ENCODE data around the gene IGFBP2. TPM values are rescaled to one million over a fixed set of nuclear protein-coding genes. Genes with fewer than 3 reads are reported as not detected.

IGFBP2 gene
- total and polyA plus RNA-seq, 2 of the 13 experiments (the other 11 are each of a cell fraction or from before 2014, with no cell fraction given), result 2.0 to 5.8 TPM

DNA sequence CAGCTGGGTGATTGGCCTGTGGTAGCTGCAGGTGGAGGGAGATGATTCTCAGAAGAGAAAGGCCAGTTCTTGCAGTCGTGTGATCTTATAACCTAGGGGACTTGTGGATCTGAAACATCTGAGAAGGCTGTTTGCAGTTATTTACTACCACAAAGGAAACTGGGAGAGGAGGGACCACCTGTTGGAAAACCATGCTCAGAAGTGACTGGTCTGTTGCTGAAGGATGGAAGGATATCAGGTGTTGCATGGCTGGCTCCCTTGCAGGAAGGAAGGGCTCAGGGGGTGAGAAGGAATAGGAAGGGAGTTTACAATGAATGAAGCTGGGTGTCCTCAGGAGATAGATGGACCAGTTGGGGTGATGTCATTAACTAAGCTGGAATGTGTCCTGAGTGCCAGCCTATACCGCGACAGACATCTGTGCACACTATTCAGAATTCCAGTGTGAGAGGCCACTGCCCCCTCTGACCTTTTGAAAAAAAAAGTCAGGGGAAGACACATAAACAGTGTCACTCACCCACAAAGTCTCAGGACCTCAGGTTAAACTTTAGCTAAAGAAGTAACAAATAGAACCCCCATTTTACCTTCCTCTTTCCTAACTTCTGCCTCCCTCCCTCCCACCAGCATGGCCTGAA is 17.5 kb downstream of the IGFBP2 start (continued):
- TF ChIP-seq, protein P1, sequence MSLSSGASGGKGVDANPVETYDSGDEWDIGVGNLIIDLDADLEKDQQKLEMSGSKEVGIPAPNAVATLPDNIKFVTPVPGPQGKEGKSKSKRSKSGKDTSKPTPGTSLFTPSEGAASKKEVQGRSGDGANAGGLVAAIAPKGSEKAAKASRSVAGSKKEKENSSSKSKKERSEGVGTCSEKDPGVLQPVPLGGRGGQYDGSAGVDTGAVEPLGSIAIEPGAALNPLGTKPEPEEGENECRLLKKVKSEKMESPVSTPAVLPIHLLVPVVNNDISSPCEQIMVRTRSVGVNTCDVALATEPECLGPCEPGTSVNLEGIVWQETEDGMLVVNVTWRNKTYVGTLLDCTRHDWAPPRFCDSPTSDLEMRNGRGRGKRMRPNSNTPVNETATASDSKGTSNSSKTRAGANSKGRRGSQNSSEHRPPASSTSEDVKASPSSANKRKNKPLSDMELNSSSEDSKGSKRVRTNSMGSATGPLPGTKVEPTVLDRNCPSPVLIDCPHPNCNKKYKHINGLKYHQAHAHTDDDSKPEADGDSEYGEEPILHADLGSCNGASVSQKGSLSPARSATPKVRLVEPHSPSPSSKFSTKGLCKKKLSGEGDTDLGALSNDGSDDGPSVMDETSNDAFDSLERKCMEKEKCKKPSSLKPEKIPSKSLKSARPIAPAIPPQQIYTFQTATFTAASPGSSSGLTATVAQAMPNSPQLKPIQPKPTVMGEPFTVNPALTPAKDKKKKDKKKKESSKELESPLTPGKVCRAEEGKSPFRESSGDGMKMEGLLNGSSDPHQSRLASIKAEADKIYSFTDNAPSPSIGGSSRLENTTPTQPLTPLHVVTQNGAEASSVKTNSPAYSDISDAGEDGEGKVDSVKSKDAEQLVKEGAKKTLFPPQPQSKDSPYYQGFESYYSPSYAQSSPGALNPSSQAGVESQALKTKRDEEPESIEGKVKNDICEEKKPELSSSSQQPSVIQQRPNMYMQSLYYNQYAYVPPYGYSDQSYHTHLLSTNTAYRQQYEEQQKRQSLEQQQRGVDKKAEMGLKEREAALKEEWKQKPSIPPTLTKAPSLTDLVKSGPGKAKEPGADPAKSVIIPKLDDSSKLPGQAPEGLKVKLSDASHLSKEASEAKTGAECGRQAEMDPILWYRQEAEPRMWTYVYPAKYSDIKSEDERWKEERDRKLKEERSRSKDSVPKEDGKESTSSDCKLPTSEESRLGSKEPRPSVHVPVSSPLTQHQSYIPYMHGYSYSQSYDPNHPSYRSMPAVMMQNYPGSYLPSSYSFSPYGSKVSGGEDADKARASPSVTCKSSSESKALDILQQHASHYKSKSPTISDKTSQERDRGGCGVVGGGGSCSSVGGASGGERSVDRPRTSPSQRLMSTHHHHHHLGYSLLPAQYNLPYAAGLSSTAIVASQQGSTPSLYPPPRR (CRISPR knock-in tag; IDR thresholded peaks at IDR 0.05; ENCODE audit: borderline replicate concordance), result no peak
- TF ChIP-seq ZFP1 (CRISPR knock-in tag; IDR thresholded peaks at IDR 0.05), result peak; percentile 41; the same call in 1 of the 2 replicates
- TF ChIP-seq NR2F6 (IDR thresholded peaks at IDR 0.05), result peak; percentile 95
- peak; percentile 93 for TF ChIP-seq NR2F6 (CRISPR knock-in tag; IDR thresholded peaks at IDR 0.05)
- TF ChIP-seq, protein P2, sequence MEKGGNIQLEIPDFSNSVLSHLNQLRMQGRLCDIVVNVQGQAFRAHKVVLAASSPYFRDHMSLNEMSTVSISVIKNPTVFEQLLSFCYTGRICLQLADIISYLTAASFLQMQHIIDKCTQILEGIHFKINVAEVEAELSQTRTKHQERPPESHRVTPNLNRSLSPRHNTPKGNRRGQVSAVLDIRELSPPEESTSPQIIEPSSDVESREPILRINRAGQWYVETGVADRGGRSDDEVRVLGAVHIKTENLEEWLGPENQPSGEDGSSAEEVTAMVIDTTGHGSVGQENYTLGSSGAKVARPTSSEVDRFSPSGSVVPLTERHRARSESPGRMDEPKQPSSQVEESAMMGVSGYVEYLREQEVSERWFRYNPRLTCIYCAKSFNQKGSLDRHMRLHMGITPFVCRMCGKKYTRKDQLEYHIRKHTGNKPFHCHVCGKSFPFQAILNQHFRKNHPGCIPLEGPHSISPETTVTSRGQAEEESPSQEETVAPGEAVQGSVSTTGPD (CRISPR knock-in tag; IDR thresholded peaks at IDR 0.05), result no peak
- TF ChIP-seq SOX5 (CRISPR knock-in tag; IDR thresholded peaks at IDR 0.05; ENCODE audit: borderline replicate concordance), result peak; percentile 56; the same call in 1 of the 2 replicates
- no peak for TF ChIP-seq ZNF235 (CRISPR knock-in tag; IDR thresholded peaks at IDR 0.05; ENCODE audit: borderline replicate concordance)
- no peak for TF ChIP-seq ZNF343 (CRISPR knock-in tag; IDR thresholded peaks at IDR 0.05)
- TF ChIP-seq, protein P3, sequence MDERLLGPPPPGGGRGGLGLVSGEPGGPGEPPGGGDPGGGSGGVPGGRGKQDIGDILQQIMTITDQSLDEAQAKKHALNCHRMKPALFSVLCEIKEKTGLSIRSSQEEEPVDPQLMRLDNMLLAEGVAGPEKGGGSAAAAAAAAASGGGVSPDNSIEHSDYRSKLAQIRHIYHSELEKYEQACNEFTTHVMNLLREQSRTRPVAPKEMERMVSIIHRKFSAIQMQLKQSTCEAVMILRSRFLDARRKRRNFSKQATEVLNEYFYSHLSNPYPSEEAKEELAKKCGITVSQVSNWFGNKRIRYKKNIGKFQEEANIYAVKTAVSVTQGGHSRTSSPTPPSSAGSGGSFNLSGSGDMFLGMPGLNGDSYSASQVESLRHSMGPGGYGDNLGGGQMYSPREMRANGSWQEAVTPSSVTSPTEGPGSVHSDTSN (CRISPR knock-in tag; IDR thresholded peaks at IDR 0.05), result peak; percentile 44; the same call in 1 of the 2 replicates
- no peak for TF ChIP-seq KDM5B (CRISPR knock-in tag; IDR thresholded peaks at IDR 0.05; ENCODE audit: borderline replicate concordance)
- TF ChIP-seq, protein P4, sequence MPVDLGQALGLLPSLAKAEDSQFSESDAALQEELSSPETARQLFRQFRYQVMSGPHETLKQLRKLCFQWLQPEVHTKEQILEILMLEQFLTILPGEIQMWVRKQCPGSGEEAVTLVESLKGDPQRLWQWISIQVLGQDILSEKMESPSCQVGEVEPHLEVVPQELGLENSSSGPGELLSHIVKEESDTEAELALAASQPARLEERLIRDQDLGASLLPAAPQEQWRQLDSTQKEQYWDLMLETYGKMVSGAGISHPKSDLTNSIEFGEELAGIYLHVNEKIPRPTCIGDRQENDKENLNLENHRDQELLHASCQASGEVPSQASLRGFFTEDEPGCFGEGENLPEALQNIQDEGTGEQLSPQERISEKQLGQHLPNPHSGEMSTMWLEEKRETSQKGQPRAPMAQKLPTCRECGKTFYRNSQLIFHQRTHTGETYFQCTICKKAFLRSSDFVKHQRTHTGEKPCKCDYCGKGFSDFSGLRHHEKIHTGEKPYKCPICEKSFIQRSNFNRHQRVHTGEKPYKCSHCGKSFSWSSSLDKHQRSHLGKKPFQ (CRISPR knock-in tag; IDR thresholded peaks at IDR 0.05; ENCODE audit: insufficient replicate concordance), result no peak
- TF ChIP-seq, protein P5, sequence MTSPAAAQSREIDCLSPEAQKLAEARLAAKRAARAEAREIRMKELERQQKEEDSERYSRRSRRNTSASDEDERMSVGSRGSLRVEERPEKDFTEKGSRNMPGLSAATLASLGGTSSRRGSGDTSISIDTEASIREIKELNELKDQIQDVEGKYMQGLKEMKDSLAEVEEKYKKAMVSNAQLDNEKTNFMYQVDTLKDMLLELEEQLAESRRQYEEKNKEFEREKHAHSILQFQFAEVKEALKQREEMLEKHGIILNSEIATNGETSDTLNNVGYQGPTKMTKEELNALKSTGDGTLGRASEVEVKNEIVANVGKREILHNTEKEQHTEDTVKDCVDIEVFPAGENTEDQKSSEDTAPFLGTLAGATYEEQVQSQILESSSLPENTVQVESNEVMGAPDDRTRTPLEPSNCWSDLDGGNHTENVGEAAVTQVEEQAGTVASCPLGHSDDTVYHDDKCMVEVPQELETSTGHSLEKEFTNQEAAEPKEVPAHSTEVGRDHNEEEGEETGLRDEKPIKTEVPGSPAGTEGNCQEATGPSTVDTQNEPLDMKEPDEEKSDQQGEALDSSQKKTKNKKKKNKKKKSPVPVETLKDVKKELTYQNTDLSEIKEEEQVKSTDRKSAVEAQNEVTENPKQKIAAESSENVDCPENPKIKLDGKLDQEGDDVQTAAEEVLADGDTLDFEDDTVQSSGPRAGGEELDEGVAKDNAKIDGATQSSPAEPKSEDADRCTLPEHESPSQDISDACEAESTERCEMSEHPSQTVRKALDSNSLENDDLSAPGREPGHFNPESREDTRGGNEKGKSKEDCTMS (CRISPR knock-in tag; conservative IDR thresholded peaks at IDR 0.05), result no peak
- no peak for TF ChIP-seq HHEX (CRISPR knock-in tag; IDR thresholded peaks at IDR 0.05)
- TF ChIP-seq, protein P6, sequence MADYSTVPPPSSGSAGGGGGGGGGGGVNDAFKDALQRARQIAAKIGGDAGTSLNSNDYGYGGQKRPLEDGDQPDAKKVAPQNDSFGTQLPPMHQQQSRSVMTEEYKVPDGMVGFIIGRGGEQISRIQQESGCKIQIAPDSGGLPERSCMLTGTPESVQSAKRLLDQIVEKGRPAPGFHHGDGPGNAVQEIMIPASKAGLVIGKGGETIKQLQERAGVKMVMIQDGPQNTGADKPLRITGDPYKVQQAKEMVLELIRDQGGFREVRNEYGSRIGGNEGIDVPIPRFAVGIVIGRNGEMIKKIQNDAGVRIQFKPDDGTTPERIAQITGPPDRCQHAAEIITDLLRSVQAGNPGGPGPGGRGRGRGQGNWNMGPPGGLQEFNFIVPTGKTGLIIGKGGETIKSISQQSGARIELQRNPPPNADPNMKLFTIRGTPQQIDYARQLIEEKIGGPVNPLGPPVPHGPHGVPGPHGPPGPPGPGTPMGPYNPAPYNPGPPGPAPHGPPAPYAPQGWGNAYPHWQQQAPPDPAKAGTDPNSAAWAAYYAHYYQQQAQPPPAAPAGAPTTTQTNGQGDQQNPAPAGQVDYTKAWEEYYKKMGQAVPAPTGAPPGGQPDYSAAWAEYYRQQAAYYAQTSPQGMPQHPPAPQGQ (CRISPR knock-in tag; IDR thresholded peaks at IDR 0.05; ENCODE audit: borderline replicate concordance), result no peak
- no peak for TF ChIP-seq ZFP82 (CRISPR knock-in tag; IDR thresholded peaks at IDR 0.05; ENCODE audit: borderline replicate concordance)
- no peak for TF ChIP-seq ISL2 (CRISPR knock-in tag; IDR thresholded peaks at IDR 0.05)
